Astrocyte (in vitro differentiated cells and primary cell): Measurements from ENCODE around the gene PPP4R4. TPM values are rescaled to one million over a fixed set of nuclear protein-coding genes. Genes with fewer than 3 reads are reported as not detected.

Source experiments
- DNase-seq: peaks from one replicate; pipeline ENCODE4 v3.0.0-alpha.2; 2010; ENCODE audit warnings: low read depth
- FAIRE-seq: peaks from 2 replicates; lab custom pipeline; 2011; peaks lifted over from hg19 to GRCh38; lab: Jason Lieb, UNC
- H2AFZ ChIP-seq: 2 replicates; pipeline ENCODE4 v1.6.0; 2012; ENCODE audit warnings: low read depth, low read length, inconsistent platforms
- H3K27ac ChIP-seq: 2 replicates; pipeline ENCODE4 v1.5.1; 2011; ENCODE audit warnings: low read depth, low read length, inconsistent platforms
- H3K27me3 ChIP-seq: 2 replicates; pipeline ENCODE4 v1.6.0; 2011; ENCODE audit warnings: low read length, inconsistent platforms; ENCODE audit not compliant: insufficient read depth
- H3K36me3 ChIP-seq: 2 replicates; pipeline ENCODE4 v1.5.1; 2011; ENCODE audit warnings: low read length, inconsistent platforms; ENCODE audit not compliant: insufficient read depth
- H3K4me1 ChIP-seq: 2 replicates; pipeline ENCODE4 v1.5.1; 2011; ENCODE audit warnings: low read length, inconsistent platforms; ENCODE audit not compliant: insufficient read depth
- H3K4me2 ChIP-seq: 2 replicates; pipeline ENCODE4 v1.6.0; 2012; ENCODE audit warnings: low read length, inconsistent platforms
- H3K4me3 ChIP-seq: 2 replicates; pipeline ENCODE4 v1.5.1; 2011; ENCODE audit warnings: low read depth, mild to moderate bottlenecking, low read length, inconsistent platforms; ENCODE audit not compliant: insufficient read depth
- H3K79me2 ChIP-seq: 2 replicates; pipeline ENCODE4 v1.6.0; 2012; ENCODE audit warnings: mild to moderate bottlenecking, low read length, inconsistent platforms; ENCODE audit not compliant: insufficient read depth
- H3K9ac ChIP-seq: 2 replicates; pipeline ENCODE4 v1.6.0; 2012; ENCODE audit warnings: mild to moderate bottlenecking, low read length, inconsistent platforms
- H3K9me3 ChIP-seq: 2 replicates; pipeline ENCODE4 v1.5.1; 2012; ENCODE audit warnings: low read depth, mild to moderate bottlenecking, low read length, inconsistent platforms; ENCODE audit not compliant: insufficient read depth
- H4K20me1 ChIP-seq: 2 replicates; pipeline ENCODE4 v1.6.0; 2012; ENCODE audit warnings: low read length, inconsistent platforms; ENCODE audit not compliant: insufficient read depth
- H3K27ac Mint-ChIP-seq: one replicate; pipeline ENCODE4 v1.8.0; 2021; ENCODE audit warnings: mild to moderate bottlenecking, mixed read lengths; ENCODE audit not compliant: unreplicated experiment
- H3K27me3 Mint-ChIP-seq: one replicate; pipeline ENCODE4 v1.8.0; 2021; ENCODE audit warnings: low read depth, mixed read lengths; ENCODE audit not compliant: unreplicated experiment
- H3K36me3 Mint-ChIP-seq: one replicate; pipeline ENCODE4 v1.8.0; 2021; ENCODE audit warnings: low read depth, mixed read lengths; ENCODE audit not compliant: unreplicated experiment
- H3K4me1 Mint-ChIP-seq: one replicate; pipeline ENCODE4 v1.8.0; 2021; ENCODE audit warnings: low read depth, mixed read lengths; ENCODE audit not compliant: unreplicated experiment
- H3K4me3 Mint-ChIP-seq: one replicate; pipeline ENCODE4 v1.8.0; 2021; ENCODE audit warnings: mild to moderate bottlenecking, moderate library complexity, mixed read lengths; ENCODE audit not compliant: unreplicated experiment
- H3K9me3 Mint-ChIP-seq: one replicate; pipeline ENCODE4 v1.8.0; 2021; ENCODE audit warnings: mild to moderate bottlenecking, mixed read lengths; ENCODE audit not compliant: unreplicated experiment
- CTCF ChIP-seq: IDR thresholded peaks from 2 replicates; pipeline ENCODE4 v1.5.1; 2011; ENCODE audit warnings: low read depth, mild to moderate bottlenecking, inconsistent platforms, low read length, moderate library complexity; ENCODE audit not compliant: insufficient read depth
- EZH2 ChIP-seq: IDR thresholded peaks from 2 replicates; pipeline ENCODE4 v1.6.1; 2012; ENCODE audit warnings: mild to moderate bottlenecking, low read length, inconsistent platforms; ENCODE audit not compliant: insufficient read depth
- total RNA-seq: library from RNA; stranded (reverse); gene quantifications from 2 replicates; pipeline ENCODE4 v1.2.1, GENCODE V29; 2021

PPP4R4 gene
- total RNA-seq, 1 donor from 2014 or later = 6.0 TPM

GRCh38 chr14:94175011-94175745, 1.1 kb downstream of the PPP4R4 start:
- H3K9me3 Mint-ChIP-seq = no peaks in the 10 kb centered on the region
- no peak for FAIRE-seq
- peak overlapping the region; percentile 16 for H2AFZ ChIP-seq

GRCh38 chr14:94175747-94176146, 1.6 kb downstream of the PPP4R4 start:
- H3K27ac Mint-ChIP-seq = no peak overlapping the region
- no peak overlapping the region for H2AFZ ChIP-seq
- no peaks in the 10 kb centered on the region for H3K27me3 Mint-ChIP-seq
- no peak overlapping the region for H3K27ac ChIP-seq
- H3K79me2 ChIP-seq = no peaks in the 10 kb centered on the region
- H3K4me2 ChIP-seq = peak overlapping the region; percentile 86
- no peak overlapping the region for H3K4me3 ChIP-seq
- TF ChIP-seq CTCF = no peak
- no peak for TF ChIP-seq EZH2
- no peaks in the 10 kb centered on the region for H3K9me3 Mint-ChIP-seq
- no peaks in the 10 kb centered on the region for H3K36me3 Mint-ChIP-seq
- FAIRE-seq = no peak
- peaks cover 29% of the 10 kb centered on the region for H3K27me3 ChIP-seq
- H3K36me3 ChIP-seq = no peaks in the 10 kb centered on the region
- no peaks in the 10 kb centered on the region for H3K9me3 ChIP-seq
- no peaks in the 10 kb centered on the region for H3K4me1 ChIP-seq
- H3K4me1 Mint-ChIP-seq = peaks cover 5% of the 10 kb centered on the region
- peak overlapping the region; percentile 85 for H3K4me3 Mint-ChIP-seq
- DNase-seq = no peak
- H4K20me1 ChIP-seq = no peaks in the 10 kb centered on the region
- no peak overlapping the region for H3K9ac ChIP-seq

More at GRCh38 chr14:94175011-94175745, 1.1 kb downstream of the PPP4R4 start:
- Histone ChIP-seq H3K79me2 (no peaks in the 10 kb centered on the region), H3K9me3 (no peaks in the 10 kb centered on the region), H3K27ac (no peak overlapping the region), H3K4me1 (no peaks in the 10 kb centered on the region), H3K27me3 (peaks cover 29% of the 10 kb centered on the region), H3K4me3 (peak overlapping the region; percentile 18), H3K9ac (no peak overlapping the region), H3K4me2 (peak overlapping the region; percentile 86), H3K36me3 (no peaks in the 10 kb centered on the region), H4K20me1 (no peaks in the 10 kb centered on the region)
- DNase-seq = no peak
- Mint-ChIP-seq H3K27me3 (no peaks in the 10 kb centered on the region), H3K36me3 (no peaks in the 10 kb centered on the region), H3K27ac (peak overlapping the region; percentile 2), H3K4me3 (peak overlapping the region; percentile 85), H3K4me1 (peaks cover 5% of the 10 kb centered on the region)
- TF ChIP-seq EZH2 = peak; percentile 68
- TF ChIP-seq CTCF = no peak

DNA sequence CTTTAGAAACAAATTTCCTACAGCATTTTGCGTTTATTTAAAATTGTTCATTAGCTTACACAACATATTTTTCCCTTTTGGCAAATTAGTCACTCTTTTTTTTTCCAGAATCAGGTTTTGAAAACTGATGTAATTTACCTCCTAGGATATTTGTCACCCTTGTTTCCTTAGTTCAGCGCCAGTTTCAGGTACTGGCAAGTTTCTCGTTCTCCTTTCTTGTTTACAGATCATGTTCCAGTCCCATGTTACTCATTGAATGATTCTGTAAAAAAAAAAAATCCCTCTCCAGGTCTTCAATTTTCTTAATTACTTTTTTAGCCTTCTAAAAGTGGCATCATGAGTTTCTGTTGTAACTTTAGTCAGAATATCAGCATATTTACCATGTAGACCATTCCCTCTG, 2.7 kb downstream of the PPP4R4 start:
- Mint-ChIP-seq H3K27me3 (no peaks in the 10 kb centered on the region), H3K4me3 (peak overlapping the region; percentile 6)

More for the DNA sequence above, 2.7 kb downstream of the PPP4R4 start:
- no peak overlapping the region for H2AFZ ChIP-seq
- H3K36me3 ChIP-seq = no peaks in the 10 kb centered on the region
- TF ChIP-seq CTCF (no peak), EZH2 (no peak)
- Mint-ChIP-seq H3K27ac (no peak overlapping the region), H3K4me1 (peaks cover 5% of the 10 kb centered on the region), H3K36me3 (no peaks in the 10 kb centered on the region), H3K9me3 (no peaks in the 10 kb centered on the region)
- DNase-seq (no peak), FAIRE-seq (no peak)
- no peak overlapping the region for H3K4me3 ChIP-seq
- no peaks in the 10 kb centered on the region for H4K20me1 ChIP-seq
- H3K79me2 ChIP-seq = no peaks in the 10 kb centered on the region
- no peak overlapping the region for H3K9ac ChIP-seq
- H3K27me3 ChIP-seq = peaks cover 29% of the 10 kb centered on the region
- no peak overlapping the region for H3K27ac ChIP-seq
- H3K4me1 ChIP-seq = no peaks in the 10 kb centered on the region
- no peak overlapping the region for H3K4me2 ChIP-seq
- H3K9me3 ChIP-seq = no peaks in the 10 kb centered on the region
